Hepatocyte (in vitro differentiated cells): ENCODE data around the gene ARHGAP9. TPM values are rescaled to one million over a fixed set of nuclear protein-coding genes. Genes with fewer than 3 reads are reported as not detected.
"Not testable (repeated sequence)": the region's sequence is repeated elsewhere in the genome, so short reads cannot be mapped to it uniquely, and the experiment has no call there.

Experiments used
- DNase-seq: peaks from one replicate; pipeline ENCODE4 v3.0.0-alpha.2; 2016; ENCODE audit warnings: low spot score
- H2AFZ ChIP-seq: fragments of 200-600 bp; sonication (generic); 2 replicates; pipeline ENCODE4 v1.6.0; 2016; ENCODE audit warnings: antibody characterized with exemption, mild to moderate bottlenecking
- H3K27ac ChIP-seq: fragments of 200-600 bp; sonication (generic); 2 replicates; pipeline ENCODE4 v1.5.1; 2016; ENCODE audit warnings: mild to moderate bottlenecking
- H3K27me3 ChIP-seq: fragments of 200-600 bp; sonication (generic); 2 replicates; pipeline ENCODE4 v1.6.1; 2016
- H3K36me3 ChIP-seq: fragments of 200-600 bp; sonication (generic); replicated peaks from 2 replicates; pipeline ENCODE4 v1.5.1; 2016; ENCODE audit warnings: low read depth; ENCODE audit not compliant: insufficient read depth
- H3K4me1 ChIP-seq: fragments of 200-600 bp; sonication (generic); 2 replicates; pipeline ENCODE4 v1.5.1; 2016; ENCODE audit warnings: mild to moderate bottlenecking, moderate library complexity; ENCODE audit not compliant: insufficient read depth
- H3K4me2 ChIP-seq: fragments of 200-600 bp; sonication (generic); 2 replicates; pipeline ENCODE4 v1.6.0; 2016
- H3K4me3 ChIP-seq: fragments of 200-600 bp; sonication (generic); 2 replicates; pipeline ENCODE4 v1.5.1; 2016; ENCODE audit warnings: mild to moderate bottlenecking
- H3K79me2 ChIP-seq: fragments of 200-600 bp; sonication (generic); 2 replicates; pipeline ENCODE4 v1.6.0; 2017; ENCODE audit warnings: mild to moderate bottlenecking
- H3K9me2 ChIP-seq: fragments of 200-600 bp; sonication (generic); replicated peaks from 2 replicates; pipeline ENCODE4 v1.6.0; 2017; ENCODE audit warnings: mild to moderate bottlenecking; ENCODE audit not compliant: insufficient read depth
- H3K9me3 ChIP-seq: fragments of 200-600 bp; sonication (generic); 2 replicates; pipeline ENCODE4 v1.5.1; 2016; ENCODE audit warnings: low read depth, mild to moderate bottlenecking
- H4K20me1 ChIP-seq: fragments of 200-600 bp; sonication (generic); 2 replicates; pipeline ENCODE4 v1.6.0; 2016; ENCODE audit warnings: mild to moderate bottlenecking; ENCODE audit not compliant: insufficient read depth, poor library complexity, severe bottlenecking
- CTCF ChIP-seq: fragments of 200-600 bp; sonication (generic); IDR thresholded peaks from 2 replicates; pipeline ENCODE4 v1.5.1; 2016; ENCODE audit warnings: antibody characterized with exemption, mild to moderate bottlenecking; ENCODE audit not compliant: poor library complexity
- EZH2 ChIP-seq: fragments of 200-600 bp; sonication (generic); IDR thresholded peaks from 2 replicates; pipeline ENCODE4 v1.6.1; 2016; ENCODE audit warnings: antibody characterized with exemption, mild to moderate bottlenecking, borderline replicate concordance
- EZH2phosphoT487 ChIP-seq: fragments of 200-600 bp; sonication (generic); IDR thresholded peaks from one replicate; pipeline ENCODE4 v1.6.1; 2018; ENCODE audit warnings: antibody characterized with exemption, mild to moderate bottlenecking, low read depth, moderate library complexity; ENCODE audit not compliant: unreplicated experiment, severe bottlenecking
- WGBS: methylation state at CpG from one replicate; pipeline ENCODE4 v1.1.6; 2016; ENCODE audit warnings: low lambda C conversion rate; ENCODE audit errors: missing lambda C conversion rate; 5-methylcytosine and 5-hydroxymethylcytosine counted together
- polyA plus RNA-seq: library from polyadenylated mRNA; unstranded; fragments of >200 nt; fragmentation: Nextera tagmentation; extraction: Ambion mirVana; gene quantifications from 2 replicates; pipeline ENCODE4 v1.2.1, GENCODE V29; 2016
- total RNA-seq: library from RNA; depleted of rRNA; stranded (reverse); fragments of >200 nt; gene quantifications from 2 replicates; pipeline ENCODE4 v1.2.3, GENCODE V29; 2014

The ARHGAP9 gene
- total and polyA plus RNA-seq, 2 experiments from 2014 or later = 2.0 to 2.2 TPM

GRCh38 chr12:57497223-57498131 is 17.8 kb upstream of the ARHGAP9 start:
- Histone ChIP-seq H3K4me2 (no peak overlapping the region), H3K9me3 (no peaks in the 10 kb centered on the region), H3K27ac (no peak overlapping the region), H3K9me2 (no peaks in the 10 kb centered on the region), H3K4me3 (no peak overlapping the region), H3K36me3 (no peaks in the 10 kb centered on the region), H3K4me1 (no peaks in the 10 kb centered on the region), H3K27me3 (no peaks in the 10 kb centered on the region), H2AFZ (no peak overlapping the region), H3K79me2 (no peaks in the 10 kb centered on the region), H4K20me1 (no peaks in the 10 kb centered on the region)
- no peak for DNase-seq
- WGBS = 95% methylated on average over 12 of the region's 12 CpGs
- TF ChIP-seq EZH2phosphoT487 = no peak
- TF ChIP-seq EZH2 = no peak
- TF ChIP-seq CTCF = no peak

- Histone ChIP-seq H2AFZ (no peak overlapping the region), H3K27ac (no peak overlapping the region), H3K9me3 (no peaks in the 10 kb centered on the region), H3K4me2 (no peak overlapping the region), H3K36me3 (no peaks in the 10 kb centered on the region), H3K27me3 (no peaks in the 10 kb centered on the region), H3K79me2 (no peaks in the 10 kb centered on the region), H3K4me3 (no peak overlapping the region), H3K4me1 (no peaks in the 10 kb centered on the region), H3K9me2 (no peaks in the 10 kb centered on the region), H4K20me1 (no peaks in the 10 kb centered on the region)
- DNase-seq = no peak
- TF ChIP-seq EZH2 (no peak), CTCF (no peak), EZH2phosphoT487 (no peak)
Measured at GRCh38 chr12:57496822-57497221, 17.2 kb upstream of the ARHGAP9 start.

- not testable (repeated sequence) for H3K27me3 ChIP-seq, H3K9me3 ChIP-seq, H3K4me2 ChIP-seq, H3K4me3 ChIP-seq, H2AFZ ChIP-seq, H3K27ac ChIP-seq, H3K4me1 ChIP-seq, H4K20me1 ChIP-seq, H3K9me2 ChIP-seq, H3K36me3 ChIP-seq, DNase-seq, H3K79me2 ChIP-seq
- 96% methylated on average over 10 of the region's 48 CpGs for WGBS
Measured at GRCh38 chr12:57495051-57495701, 15.5 kb upstream of the ARHGAP9 start.
